IMR-90 (cell line): ENCODE measurements around the gene KLK10. TPM values are rescaled to one million over a fixed set of nuclear protein-coding genes. Genes with fewer than 3 reads are reported as not detected.

Source experiments
- ATAC-seq: fragments of 200-7000 bp; cut with Tn5 transposase; 2 replicates; pipeline ENCODE4 v1.9.1; 2020; ENCODE audit warnings: low read depth, mild to moderate bottlenecking, moderate library complexity
- BruUV-seq: library from RNA; stranded (reverse); fragments of 400-500 nt; replicated peaks from 2 replicates; lab custom pipeline; 2021; lab: Mats Ljungman, UMichigan
- CTCF ChIA-PET: fragments of 300-600 bp; formaldehyde crosslinking; extraction: SDS; loops from one replicate; lab custom pipeline; 2021; ENCODE audit warnings: antibody characterized with exemption; lab: Yijun Ruan, JAX
- POLR2A ChIA-PET: fragments of 300-600 bp; sonication (Branson Sonifier 250); formaldehyde crosslinking; loops from one replicate; lab custom pipeline; 2022; ENCODE audit warnings: antibody characterized with exemption; ENCODE audit not compliant: unreplicated experiment; lab: Charles Lee
- DNase-seq: peaks from one replicate; pipeline ENCODE4 v3.0.0; 2013
- H2AFZ ChIP-seq: replicated peaks from 2 replicates; pipeline ENCODE3; 2013; ENCODE audit warnings: low read length, mild to moderate bottlenecking; ENCODE audit not compliant: poor library complexity
- H2AK5ac ChIP-seq: 2 replicates; pipeline ENCODE4 v1.6.1; 2013; ENCODE audit warnings: low read depth, low read length, inconsistent platforms
- H2AK9ac ChIP-seq: replicated peaks from 2 replicates; pipeline ENCODE3; 2013; ENCODE audit warnings: mild to moderate bottlenecking, low read depth, low read length, moderate library complexity; ENCODE audit not compliant: poor library complexity
- H2BK120ac ChIP-seq: 2 replicates; pipeline ENCODE4 v1.6.1; 2013; ENCODE audit warnings: low read depth, low read length, inconsistent platforms
- H2BK15ac ChIP-seq: 3 replicates; pipeline ENCODE4 v1.6.1; 2013; ENCODE audit warnings: low read depth, low read length, inconsistent platforms
- H2BK20ac ChIP-seq: 2 replicates; pipeline ENCODE4 v1.6.1; 2013; ENCODE audit warnings: low read depth, mild to moderate bottlenecking, inconsistent platforms, low read length, moderate library complexity
- H2BK5ac ChIP-seq: 2 replicates; pipeline ENCODE4 v1.6.1; 2013; ENCODE audit warnings: mild to moderate bottlenecking, low read depth, low read length, inconsistent platforms; ENCODE audit not compliant: poor library complexity, severe bottlenecking
- H3K14ac ChIP-seq: replicated peaks from 2 replicates; pipeline ENCODE4 v1.6.1; 2013; ENCODE audit warnings: low read depth, low read length, inconsistent platforms
- H3K18ac ChIP-seq: 2 replicates; pipeline ENCODE4 v1.6.1; 2013; ENCODE audit warnings: low read depth, low read length, control low read depth
- H3K23ac ChIP-seq: 2 replicates; pipeline ENCODE4 v1.6.1; 2013; ENCODE audit warnings: low read depth, low read length, inconsistent platforms
- H3K27ac ChIP-seq: 2 replicates; pipeline ENCODE4 v1.5.1; 2013; ENCODE audit warnings: mild to moderate bottlenecking, control low read depth, low read length; ENCODE audit not compliant: insufficient read depth
- H3K27me3 ChIP-seq: 2 replicates; pipeline ENCODE4 v1.6.1; 2013; ENCODE audit warnings: low read length; ENCODE audit not compliant: control insufficient read depth, insufficient read depth
- H3K36me3 ChIP-seq: 2 replicates; pipeline ENCODE4 v1.6.1; 2013; ENCODE audit warnings: low read length, mixed read lengths; ENCODE audit not compliant: control insufficient read depth, insufficient read depth
- H3K4ac ChIP-seq: 2 replicates; pipeline ENCODE4 v1.6.1; 2013; ENCODE audit warnings: low read depth, low read length, inconsistent platforms
- H3K4me1 ChIP-seq: 2 replicates; pipeline ENCODE4 v1.6.1; 2013; ENCODE audit warnings: low read length, mixed read lengths; ENCODE audit not compliant: control insufficient read depth, insufficient read depth
- H3K4me2 ChIP-seq: 2 replicates; pipeline ENCODE4 v1.6.1; 2013; ENCODE audit warnings: low read depth, mild to moderate bottlenecking, control low read depth, low read length, moderate library complexity
- H3K4me3 ChIP-seq: 2 replicates; pipeline ENCODE4 v1.5.1; 2013; ENCODE audit warnings: low read depth, mild to moderate bottlenecking, control low read depth, low read length, moderate library complexity; ENCODE audit not compliant: insufficient read depth
- H3K56ac ChIP-seq: 2 replicates; pipeline ENCODE4 v1.6.1; 2013; ENCODE audit warnings: low read length, inconsistent platforms; ENCODE audit not compliant: insufficient read depth; ENCODE audit errors: extremely low read depth
- H3K79me1 ChIP-seq, 2 experiments: 2 replicates each; pipeline ENCODE4 v1.6.1; 2013; ENCODE audit warnings: low read length in 2 of 2, inconsistent platforms in 1 of 2, low read depth in 1 of 2
- H3K9ac ChIP-seq: 2 replicates; pipeline ENCODE4 v1.6.1; 2013; ENCODE audit warnings: low read depth, low read length, control low read depth
- H3K9me1 ChIP-seq: 2 replicates; pipeline ENCODE4 v1.6.1; 2013; ENCODE audit warnings: low read length, inconsistent platforms; ENCODE audit not compliant: insufficient read depth
- H3K9me3 ChIP-seq: 2 replicates; pipeline ENCODE4 v1.6.1; 2013; ENCODE audit warnings: low read length; ENCODE audit not compliant: control insufficient read depth, insufficient read depth
- H4K20me1 ChIP-seq: 2 replicates; pipeline ENCODE4 v1.6.1; 2013; ENCODE audit warnings: low read length, inconsistent platforms; ENCODE audit not compliant: insufficient read depth
- H4K5ac ChIP-seq: 2 replicates; pipeline ENCODE4 v1.6.1; 2013; ENCODE audit warnings: mild to moderate bottlenecking, low read depth, low read length, control low read depth
- H4K8ac ChIP-seq, 2 experiments: 2 replicates each; pipeline ENCODE4 v1.6.1; 2013; ENCODE audit warnings: low read depth in 2 of 2, low read length in 2 of 2, control low read depth in 1 of 2, inconsistent platforms in 1 of 2
- H4K91ac ChIP-seq: 2 replicates; pipeline ENCODE4 v1.6.1; 2013; ENCODE audit warnings: low read depth, low read length, inconsistent platforms; ENCODE audit not compliant: insufficient read depth
- BHLHE40 ChIP-seq: fragments of 150-350 bp; IDR thresholded peaks from 2 replicates; pipeline ENCODE4 v1.6.1; 2016; ENCODE audit warnings: mild to moderate bottlenecking, low read depth, low read length
- CEBPB ChIP-seq: IDR thresholded peaks from 2 replicates; pipeline ENCODE4 v1.6.1; 2012; ENCODE audit warnings: low read depth, low read length, improper control_type of control experiment
- CHD1 ChIP-seq: IDR thresholded peaks from 2 replicates; pipeline ENCODE4 v1.6.1; 2012; ENCODE audit warnings: low read depth, low read length, improper control_type of control experiment
- MAFK ChIP-seq: IDR thresholded peaks from 2 replicates; pipeline ENCODE4 v1.6.1; 2012; ENCODE audit warnings: low read depth, low read length, improper control_type of control experiment
- RAD21 ChIP-seq: IDR thresholded peaks from 2 replicates; pipeline ENCODE4 v1.6.1; 2012; ENCODE audit warnings: low read length, improper control_type of control experiment
- WGBS, 2 experiments: methylation state at CpG; one replicate each; pipeline versions ENCODE4 v1.1.5 to v1.1.7; 2013; ENCODE audit warnings: missing lambda C conversion rate in 2 of 2; ENCODE audit not compliant: insufficient read length in 1 of 2; ENCODE audit errors: extremely low coverage in 2 of 2; 5-methylcytosine and 5-hydroxymethylcytosine counted together
- dilution Hi-C: fragments of 300-500 bp; cut with HindIII; formaldehyde crosslinking; loops from one replicate; pipeline ENCODE4 v1.14.3; 2018; ENCODE audit warnings: low sequenced_read_pairs; ENCODE audit not compliant: unreplicated experiment
- in situ Hi-C: fragments of 300-500 bp; cut with MboI; formaldehyde crosslinking; loops from 3 replicates; pipeline ENCODE4 v1.14.3; 2019; ENCODE audit warnings: low sequenced_read_pairs, inconsistent platforms, mixed read lengths
- intact Hi-C: fragments of 100-400 bp; cut with micrococcal nuclease; formaldehyde crosslinking; loops from 2 replicates; pipeline ENCODE4 v1.10.0; 2022
- polyA plus RNA-seq, 3 experiments: library from polyadenylated mRNA; depleted of rRNA; stranded (reverse); fragments of >200 nt; gene quantifications; 2 replicates each; pipeline ENCODE4 v1.2.3, GENCODE V29; 2012; ENCODE audit warnings: low replicate concordance in 1 of 3
- total RNA-seq: library from RNA; depleted of rRNA; stranded (reverse); fragments of >200 nt; gene quantifications from 2 replicates; pipeline ENCODE4 v1.2.3, GENCODE V29; 2012
- TF ChIP-seq, protein P1 (sequence below): conservative IDR thresholded peaks from 2 replicates; pipeline ENCODE4 v1.5.1; 2012; ENCODE audit warnings: mild to moderate bottlenecking, low read depth, low read length, improper control_type of control experiment
- TF ChIP-seq, protein P2 (sequence below): fragments of 150-350 bp; IDR thresholded peaks from 2 replicates; pipeline ENCODE4 v1.6.1; 2017; ENCODE audit warnings: mild to moderate bottlenecking, antibody characterized with exemption, low read length, low read depth

Gene KLK10
- total and polyA plus RNA-seq, 2 of the 4 experiments (the other 2 are of a cell fraction) = not detected

DNA sequence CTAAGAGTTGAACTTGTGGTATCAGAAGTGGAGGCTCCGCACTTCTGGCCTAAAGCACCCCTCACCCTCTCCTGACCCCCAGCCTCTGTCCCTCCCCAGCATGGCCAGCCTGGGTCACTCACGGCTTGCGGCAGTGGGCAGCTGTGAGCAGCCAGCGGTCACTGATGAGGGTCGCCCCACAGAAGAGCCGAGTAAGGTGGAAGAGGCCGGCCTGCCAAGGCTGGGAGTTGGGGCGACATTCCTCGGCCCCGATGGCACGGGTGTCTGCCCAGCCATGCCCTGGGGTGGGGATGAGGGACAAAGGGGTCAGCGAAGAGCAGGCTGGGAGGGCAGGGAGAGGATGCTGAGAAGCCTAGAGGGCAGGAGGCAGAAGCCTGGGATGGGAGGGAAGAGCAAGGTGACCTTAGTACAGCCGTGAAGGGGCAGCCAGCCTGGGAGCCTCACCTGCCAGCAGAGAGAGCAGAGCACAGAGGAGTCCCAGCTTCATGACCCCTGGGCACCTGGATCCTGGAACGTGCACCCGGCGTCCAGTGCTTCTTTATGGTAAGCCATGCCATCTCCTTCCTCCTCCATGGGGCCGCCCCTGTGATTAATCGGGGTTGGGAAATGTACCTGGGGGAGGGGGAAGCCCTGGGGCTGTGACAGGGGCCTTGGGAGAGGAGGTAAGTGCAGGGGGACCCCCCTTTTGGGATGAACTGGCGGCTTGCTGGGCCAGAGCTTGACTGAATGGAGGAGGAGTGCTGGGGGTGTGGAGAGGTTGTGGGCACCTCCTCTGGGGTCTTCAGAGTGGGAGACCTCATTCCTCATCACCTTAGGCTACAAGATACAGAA lies 10.2 kb downstream of the KLK10 start:
- no peak overlapping the region for H2BK5ac ChIP-seq
- POLR2A ChIA-PET = no interaction called here
- H2AK5ac ChIP-seq = no peak overlapping the region
- TF ChIP-seq CHD1 (no peak), MAFK (no peak), BHLHE40 (no peak), CEBPB (no peak), RAD21 (no peak)
- TF ChIP-seq, protein P1, sequence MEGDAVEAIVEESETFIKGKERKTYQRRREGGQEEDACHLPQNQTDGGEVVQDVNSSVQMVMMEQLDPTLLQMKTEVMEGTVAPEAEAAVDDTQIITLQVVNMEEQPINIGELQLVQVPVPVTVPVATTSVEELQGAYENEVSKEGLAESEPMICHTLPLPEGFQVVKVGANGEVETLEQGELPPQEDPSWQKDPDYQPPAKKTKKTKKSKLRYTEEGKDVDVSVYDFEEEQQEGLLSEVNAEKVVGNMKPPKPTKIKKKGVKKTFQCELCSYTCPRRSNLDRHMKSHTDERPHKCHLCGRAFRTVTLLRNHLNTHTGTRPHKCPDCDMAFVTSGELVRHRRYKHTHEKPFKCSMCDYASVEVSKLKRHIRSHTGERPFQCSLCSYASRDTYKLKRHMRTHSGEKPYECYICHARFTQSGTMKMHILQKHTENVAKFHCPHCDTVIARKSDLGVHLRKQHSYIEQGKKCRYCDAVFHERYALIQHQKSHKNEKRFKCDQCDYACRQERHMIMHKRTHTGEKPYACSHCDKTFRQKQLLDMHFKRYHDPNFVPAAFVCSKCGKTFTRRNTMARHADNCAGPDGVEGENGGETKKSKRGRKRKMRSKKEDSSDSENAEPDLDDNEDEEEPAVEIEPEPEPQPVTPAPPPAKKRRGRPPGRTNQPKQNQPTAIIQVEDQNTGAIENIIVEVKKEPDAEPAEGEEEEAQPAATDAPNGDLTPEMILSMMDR = no peak
- TF ChIP-seq, protein P2, sequence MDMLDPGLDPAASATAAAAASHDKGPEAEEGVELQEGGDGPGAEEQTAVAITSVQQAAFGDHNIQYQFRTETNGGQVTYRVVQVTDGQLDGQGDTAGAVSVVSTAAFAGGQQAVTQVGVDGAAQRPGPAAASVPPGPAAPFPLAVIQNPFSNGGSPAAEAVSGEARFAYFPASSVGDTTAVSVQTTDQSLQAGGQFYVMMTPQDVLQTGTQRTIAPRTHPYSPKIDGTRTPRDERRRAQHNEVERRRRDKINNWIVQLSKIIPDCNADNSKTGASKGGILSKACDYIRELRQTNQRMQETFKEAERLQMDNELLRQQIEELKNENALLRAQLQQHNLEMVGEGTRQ = no peak
- no peak overlapping the region for H2BK120ac ChIP-seq
- H3K4ac ChIP-seq = no peak overlapping the region
- H3K9ac ChIP-seq = no peak overlapping the region
- no peak overlapping the region for H4K91ac ChIP-seq
- H3K27ac ChIP-seq = no peak overlapping the region
- in situ Hi-C loops (no loop called here), dilution Hi-C loops (no loop called here), intact Hi-C loops (no loop called here)
- no peaks in the 10 kb centered on the region for H3K4me1 ChIP-seq
- BruUV-seq = no TSS peak
- H2BK20ac ChIP-seq = no peak overlapping the region
- H3K4me2 ChIP-seq = no peak overlapping the region
- DNase-seq (no peak), ATAC-seq (no peak)
- H3K56ac ChIP-seq = no peak overlapping the region
- no peak overlapping the region for H2AK9ac ChIP-seq
- no peak overlapping the region for H2AFZ ChIP-seq
- H3K14ac ChIP-seq = no peak overlapping the region
- 30% methylated on average over 2 of the region's 19 CpGs; no CpG with 5 or more reads in 1 of the 2 experiments for WGBS, 2 experiments
- H3K23ac ChIP-seq = no peak overlapping the region
- H2BK15ac ChIP-seq = no peak overlapping the region
- no peaks in the 10 kb centered on the region for H3K27me3 ChIP-seq
- no peaks in the 10 kb centered on the region for H3K9me1 ChIP-seq
- no peak overlapping the region for H3K18ac ChIP-seq
- no peaks in the 10 kb centered on the region for H4K20me1 ChIP-seq
- H3K9me3 ChIP-seq = peaks cover 2% of the 10 kb centered on the region
- no peak overlapping the region for H4K8ac ChIP-seq
- no peak overlapping the region for H3K4me3 ChIP-seq
- CTCF ChIA-PET = no interaction called here
- no peaks in the 10 kb centered on the region for H3K79me1 ChIP-seq
- H4K5ac ChIP-seq = no peak overlapping the region
- no peaks in the 10 kb centered on the region for H3K36me3 ChIP-seq
